K562 (cell line): ENCODE results near the gene C1GALT1C1L. TPM values are rescaled to one million over a fixed set of nuclear protein-coding genes. Genes with fewer than 3 reads are reported as not detected.

Source experiments
- ATAC-seq: fragments of 200-7000 bp; cut with Tn5 transposase; 3 replicates; pipeline ENCODE4 v1.9.1; 2020; ENCODE audit warnings: moderate library complexity
- BruUV-seq: library from RNA; stranded (reverse); fragments of 400-500 nt; replicated peaks from 2 replicates; lab custom pipeline; 2021; lab: Mats Ljungman, UMichigan
- CTCF ChIA-PET: fragments of 300-600 bp; formaldehyde crosslinking; extraction: SDS; loops from one replicate; lab custom pipeline; 2021; ENCODE audit warnings: low intra/inter-chr PET ratio; lab: Yijun Ruan, JAX
- POLR2A ChIA-PET: fragments of 300-600, 350-650 bp; sonication (Branson Sonifier 250); formaldehyde crosslinking; extraction: SDS; loops from one replicate; lab custom pipeline; 2021; ENCODE audit warnings: antibody characterized with exemption, inconsistent platforms; lab: Yijun Ruan, JAX
- DNase-seq, 4 experiments: peaks; one replicate each; pipeline versions ENCODE4 v3.0.0 to v3.0.0-alpha.2; 2011 to 2018; ENCODE audit warnings: low spot score in 3 of 4, mixed read lengths in 3 of 4; ENCODE audit errors: extremely low read depth in 1 of 4
- FAIRE-seq: peaks from 2 replicates; lab custom pipeline; 2011; peaks lifted over from hg19 to GRCh38; lab: Jason Lieb, UNC
- H2AFZ ChIP-seq: 2 replicates; pipeline ENCODE4 v1.6.0; 2011; ENCODE audit warnings: low read depth, low read length, control low read depth, inconsistent platforms
- H3K27ac ChIP-seq: fragments of 200-600 bp; 3 replicates; pipeline ENCODE4 v1.8.0; 2011; ENCODE audit warnings: low read depth, mild to moderate bottlenecking, control low read depth, inconsistent platforms, low read length, moderate library complexity, mixed read lengths; ENCODE audit errors: extremely low read depth
- H3K27me3 ChIP-seq, 2 experiments: fragments of 300-600 bp in 1 of 2; 2 replicates in 1 of 2; 3 replicates in 1 of 2; pipeline versions ENCODE4 v1.6.0 to v1.8.0; 2011; ENCODE audit warnings: inconsistent platforms in 2 of 2, low read length in 2 of 2, mild to moderate bottlenecking in 1 of 2, mixed read lengths in 1 of 2, moderate library complexity in 1 of 2; ENCODE audit not compliant: control insufficient read depth in 2 of 2, insufficient read depth in 2 of 2
- H3K36me3 ChIP-seq: fragments of 300-600 bp; 3 replicates; pipeline ENCODE4 v1.8.0; 2011; ENCODE audit warnings: mild to moderate bottlenecking, low read length, inconsistent platforms; ENCODE audit not compliant: control insufficient read depth, insufficient read depth
- H3K4me1 ChIP-seq, 2 experiments: fragments of 200-600 bp in 1 of 2; replicated peaks in 1 of 2; 2 replicates in 1 of 2; 3 replicates in 1 of 2; pipeline versions ENCODE4 v1.5.1 to v1.8.0; 2011; ENCODE audit warnings: inconsistent platforms in 2 of 2, low read length in 2 of 2, mild to moderate bottlenecking in 1 of 2, mixed read lengths in 1 of 2, moderate library complexity in 1 of 2; ENCODE audit not compliant: control insufficient read depth in 2 of 2, insufficient read depth in 2 of 2
- H3K4me2 ChIP-seq: 2 replicates; pipeline ENCODE4 v1.6.1; 2011; ENCODE audit warnings: low read length, control low read depth, inconsistent platforms, mixed read lengths; ENCODE audit not compliant: insufficient read depth
- H3K4me3 ChIP-seq: fragments of 200-600 bp; sonication (generic), shearing (Covaris generic); 2 replicates; pipeline ENCODE4 v1.5.1; 2016; ENCODE audit warnings: control low read depth, inconsistent platforms
- H3K79me2 ChIP-seq: fragments of 200-600 bp; 3 replicates; pipeline ENCODE4 v1.8.0; 2011; ENCODE audit warnings: low read length, inconsistent platforms; ENCODE audit not compliant: control insufficient read depth, insufficient read depth
- H3K9ac ChIP-seq, 2 experiments: 2 replicates each; pipeline versions ENCODE4 v1.6.0 to v1.6.1; 2011; ENCODE audit warnings: low read depth in 2 of 2, low read length in 2 of 2, control low read depth in 1 of 2, inconsistent platforms in 1 of 2, mild to moderate bottlenecking in 1 of 2, mixed read lengths in 1 of 2; ENCODE audit not compliant: insufficient read depth in 1 of 2
- H3K9me1 ChIP-seq: one replicate; pipeline ENCODE4 v1.6.0; 2011; ENCODE audit warnings: inconsistent platforms, mild to moderate bottlenecking, low read length, moderate library complexity; ENCODE audit not compliant: control insufficient read depth, insufficient read depth
- H3K9me3 ChIP-seq: replicated peaks from 2 replicates; pipeline ENCODE4 v1.5.1; 2011; ENCODE audit warnings: low read depth, low read length, inconsistent platforms; ENCODE audit not compliant: control insufficient read depth, insufficient read depth
- H4K20me1 ChIP-seq: replicated peaks from 2 replicates; pipeline ENCODE4 v1.6.1; 2011; ENCODE audit warnings: low read length, inconsistent platforms, mixed read lengths; ENCODE audit not compliant: control insufficient read depth, insufficient read depth
- ATF7 ChIP-seq: fragments of 450-650 bp; IDR thresholded peaks from 2 replicates; pipeline ENCODE4 v1.7.1; 2014; ENCODE audit warnings: mild to moderate bottlenecking, moderate library complexity
- BHLHE40 ChIP-seq: IDR thresholded peaks from 2 replicates; pipeline ENCODE4 v1.6.1; 2011; ENCODE audit warnings: low read length, improper control_type of control experiment
- CBFA2T3 ChIP-seq: fragments of 450-650 bp; IDR thresholded peaks from 2 replicates; pipeline ENCODE4 v1.6.1; 2017
- EGR1 ChIP-seq: fragments of 450-650 bp; conservative IDR thresholded peaks from 2 replicates; pipeline ENCODE4 v1.6.1; 2017; ENCODE audit warnings: mild to moderate bottlenecking
- MEIS2 ChIP-seq: fragments of 450-650 bp; IDR thresholded peaks from 2 replicates; pipeline ENCODE4 v1.6.1; 2014; ENCODE audit warnings: mild to moderate bottlenecking; ENCODE audit not compliant: partially characterized antibody
- NR2C2 ChIP-seq, 2 experiments: fragments of 200-800 bp in 1 of 2; sonication (Bioruptor generic) in 1 of 2; sonication (generic) in 1 of 2; formaldehyde crosslinking in 1 of 2; IDR thresholded peaks; 2 replicates each; pipeline versions ENCODE4 v1.6.1 to v1.8.0; 2016 to 2022; ENCODE audit warnings: mild to moderate bottlenecking in 1 of 2, missing compliant biosample characterization in 1 of 2, missing genetic modification characterization in 1 of 2, missing genetic modification reagents in 1 of 2
- POLR2AphosphoS2 ChIP-seq: IDR thresholded peaks from 2 replicates; pipeline ENCODE4 v1.6.1; 2012; ENCODE audit warnings: low read length, improper control_type of control experiment
- SIX5 ChIP-seq, 2 experiments: IDR thresholded peaks; 2 replicates each; pipeline ENCODE4 v1.6.1; 2011; ENCODE audit warnings: low read length in 2 of 2, borderline replicate concordance in 1 of 2, low read depth in 1 of 2, mild to moderate bottlenecking in 1 of 2, moderate library complexity in 1 of 2; ENCODE audit not compliant: insufficient read depth in 1 of 2
- SREBF2 ChIP-seq: sonication (generic); formaldehyde crosslinking; IDR thresholded peaks from 2 replicates; pipeline ENCODE4 v1.4.0; 2020; ENCODE audit warnings: mild to moderate bottlenecking, missing genetic modification reagents
- ZBTB12 ChIP-seq: fragments of 250-450 bp; sonication (Bioruptor Pico); IDR thresholded peaks from 2 replicates; pipeline ENCODE4 v1.4.0; 2020
- ZC3H11A ChIP-seq: IDR thresholded peaks from 2 replicates; pipeline ENCODE4 v1.6.1; 2012; ENCODE audit warnings: low read depth, low read length, improper control_type of control experiment
- ZNF133 ChIP-seq: fragments of 250-450 bp; sonication (Bioruptor Pico); IDR thresholded peaks from 2 replicates; pipeline ENCODE4 v1.4.0; 2020; ENCODE audit warnings: mild to moderate bottlenecking
- ZNF282 ChIP-seq: sonication (generic); formaldehyde crosslinking; IDR thresholded peaks from 2 replicates; pipeline ENCODE4 v1.8.1; 2023; ENCODE audit warnings: missing genetic modification reagents
- ZNF384 ChIP-seq: IDR thresholded peaks from 2 replicates; pipeline ENCODE4 v1.6.1; 2012; ENCODE audit warnings: low read depth, low read length, improper control_type of control experiment
- WGBS: fragments of 100-300 bp; shearing (Covaris generic); methylation state at CpG from one replicate; pipeline ENCODE4 v1.1.6; 2016; ENCODE audit warnings: low coverage, mixed read lengths; ENCODE audit not compliant: insufficient coverage; ENCODE audit errors: missing lambda C conversion rate; 5-methylcytosine and 5-hydroxymethylcytosine counted together
- in situ Hi-C: fragments of 300-500 bp; cut with MboI; formaldehyde crosslinking; loops from 4 replicates; pipeline ENCODE4 v1.15.0; 2018; ENCODE audit warnings: inconsistent platforms, mixed read lengths
- intact Hi-C: fragments of 100-400 bp; cut with micrococcal nuclease; formaldehyde crosslinking; loops from 2 replicates; pipeline ENCODE4 v1.14.2; 2022
- polyA plus RNA-seq, 8 experiments: library from polyadenylated mRNA; depleted of rRNA in 4 of 8; stranded (reverse) in 5 of 8; unstranded in 3 of 8; fragments of >200 nt; fragmentation: Nextera tagmentation in 2 of 8; fragmentation: Illumina TruSeq in 1 of 8; extraction: Ambion mirVana in 2 of 8; extraction: Trizol in 1 of 8; gene quantifications; 2 replicates each; pipeline versions ENCODE4 v1.2.1 to v1.2.3, GENCODE V29; 2011 to 2014; ENCODE audit warnings: inconsistent platforms in 1 of 8, missing spikeins in 1 of 8
- total RNA-seq, 7 experiments: library from RNA; depleted of rRNA in 6 of 7; stranded (reverse); fragments of >200 nt in 6 of 7; fragmentation: Illumina TruSeq in 2 of 7; extraction: Trizol in 2 of 7; gene quantifications; 2 replicates each; pipeline versions ENCODE4 v1.2.1 to v1.2.3, GENCODE V29; 2011 to 2021; ENCODE audit warnings: low replicate concordance in 1 of 7

The C1GALT1C1L gene
- total and polyA plus RNA-seq, 9 of the 15 experiments (the other 6 are each of a cell fraction or from before 2014, with no cell fraction given): 1.0 to 4.4 (median 1.9) TPM

GRCh38 chr2:43689999-43690398 lies 13.8 kb upstream of the C1GALT1C1L start:
- in situ Hi-C loops: loop anchor here (5.0 kb wide), 1 partner anchor 53 kb away; the partner anchor contains the start of gene PLEKHH2

GRCh38 chr2:43685357-43685756 lies 9.1 kb upstream of the C1GALT1C1L start:
- ChIA-PET CTCF (no interaction called here), POLR2A (interaction anchor here (0.8 to 0.9 kb wide), 2 partner anchors 8 to 14 kb away, joined by 3 read pairs; no protein-coding TSS in a partner anchor)
- Histone ChIP-seq H4K20me1 (no peaks in the 10 kb centered on the region), H3K4me2 (no peak overlapping the region), H3K4me3 (no peak overlapping the region), H3K4me1 (peaks cover 0 to 3% of the 10 kb centered on the region in 2 experiments; a peak in 1 of 5 replicates), H3K36me3 (no peaks in the 10 kb centered on the region), H3K9me3 (no peaks in the 10 kb centered on the region), H3K27ac (no peak overlapping the region), H3K9me1 (no peaks in the 10 kb centered on the region), H3K27me3 (no peaks in the 10 kb centered on the region), H2AFZ (no peak overlapping the region), H3K9ac (no peak overlapping the region), H3K79me2 (no peaks in the 10 kb centered on the region)
- in situ Hi-C loops (loop anchor here (5.0 kb wide), 1 partner anchor 48 kb away; the partner anchor contains the start of gene PLEKHH2), intact Hi-C loops (no loop called here)
- no peak for FAIRE-seq
- peak; percentile 86 for ATAC-seq
- 6% methylated on average over 5 of the region's 5 CpGs for WGBS
- DNase-seq: peak in 1 of 4 experiments; percentile 13
- no TSS peak for BruUV-seq
- 0 out of 2 replicates have a peak, but pooled peaks have one; percentile 9 for TF ChIP-seq BHLHE40
- no peak for TF ChIP-seq ZNF282 (CRISPR knock-in tag)
- no peak for TF ChIP-seq NR2C2 (CRISPR knock-in tag; IDR thresholded peaks at IDR 0.05)
- no peak for TF ChIP-seq NR2C2 (tag; IDR thresholded peaks at IDR 0.05)
- no peak for TF ChIP-seq MEIS2
- TF ChIP-seq EGR1: 0 out of 2 replicates have a peak, but pooled peaks have one; percentile 25
- TF ChIP-seq CBFA2T3: peak; percentile 25; the same call in 1 of the 2 replicates
- no peak for TF ChIP-seq POLR2AphosphoS2
- TF ChIP-seq ZNF133 (CRISPR knock-in tag): no peak
- TF ChIP-seq SIX5 (IDR thresholded peaks at IDR 0.05; ENCODE audit: borderline replicate concordance in 1 of 2, insufficient read depth in 1 of 2, low read depth in 1 of 2, low read length in 2 of 2): no peak
- peak; percentile 82 for TF ChIP-seq ZNF384
- TF ChIP-seq SREBF2: no peak
- no peak for TF ChIP-seq ZC3H11A

More at GRCh38 chr2:43689999-43690398, 13.8 kb upstream of the C1GALT1C1L start:
- Histone ChIP-seq H3K4me3 (no peak overlapping the region), H3K9me3 (no peaks in the 10 kb centered on the region), H3K9ac (no peak overlapping the region), H3K36me3 (no peaks in the 10 kb centered on the region), H3K4me2 (no peak overlapping the region), H3K27me3 (no peaks in the 10 kb centered on the region), H2AFZ (no peak overlapping the region), H3K4me1 (0 out of 5 replicates have a peak, but pooled peaks cover 0 to 1% of the 10 kb centered on the region in 2 experiments), H3K79me2 (no peaks in the 10 kb centered on the region)
- no peak for ATAC-seq
- no peak for FAIRE-seq
- POLR2A ChIA-PET: interaction anchor here (1.6 kb wide), 1 partner anchor 8 kb away, joined by 3 read pairs; no protein-coding TSS in a partner anchor
- TF ChIP-seq ZBTB12 (no peak), ATF7 (peak; percentile 53; the same call in 1 of the 2 replicates)
- TF ChIP-seq, all 486 proteins: peak for 1
- no peak for DNase-seq
- WGBS: 3% methylated on average over 2 of the region's 2 CpGs
- intact Hi-C loops: no loop called here
- CTCF ChIA-PET: no interaction called here
- Histone ChIP-seq H4K20me1 (no peaks in the 10 kb centered on the region), H3K27ac (no peak overlapping the region), H3K9me1 (no peaks in the 10 kb centered on the region)
- BruUV-seq: no TSS peak
